Medulla oblongata (tissue), 1 donor: Measurements from ENCODE around the gene ANO7.

Source experiments
- DNase-seq: peaks from one replicate; pipeline ENCODE4 v3.0.0-alpha.2; 2015; ENCODE audit errors: extremely low spot score

Gene ANO7

GRCh38 chr2:241249654-241250053, 61.2 kb downstream of the ANO7 start:
- no peak for DNase-seq

GRCh38 chr2:241252778-241253475, 64.5 kb downstream of the ANO7 start:
- DNase-seq, result no peak

DNA sequence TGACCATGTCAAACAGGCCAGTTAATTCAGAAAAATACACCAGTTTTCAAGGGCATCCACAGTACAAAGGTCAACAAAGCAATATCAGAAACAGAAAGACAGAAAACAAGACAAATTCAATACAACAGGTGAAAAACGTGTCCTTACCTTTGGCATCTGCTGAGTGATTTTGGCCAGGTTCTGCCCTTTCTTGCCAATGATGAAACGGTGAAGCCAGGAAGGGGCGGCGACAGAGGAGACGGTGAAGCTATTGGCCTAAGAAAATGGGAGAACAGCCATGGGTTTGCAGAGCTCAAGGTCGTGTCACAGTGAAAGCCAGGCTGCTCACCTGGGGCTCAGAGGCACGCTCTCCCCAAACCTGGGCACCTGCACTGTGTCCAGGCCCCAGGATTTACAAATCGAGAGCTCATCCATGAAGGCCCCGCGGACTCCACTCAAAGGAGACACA, 66.5 kb downstream of the ANO7 start:
- no peak for DNase-seq

DNA sequence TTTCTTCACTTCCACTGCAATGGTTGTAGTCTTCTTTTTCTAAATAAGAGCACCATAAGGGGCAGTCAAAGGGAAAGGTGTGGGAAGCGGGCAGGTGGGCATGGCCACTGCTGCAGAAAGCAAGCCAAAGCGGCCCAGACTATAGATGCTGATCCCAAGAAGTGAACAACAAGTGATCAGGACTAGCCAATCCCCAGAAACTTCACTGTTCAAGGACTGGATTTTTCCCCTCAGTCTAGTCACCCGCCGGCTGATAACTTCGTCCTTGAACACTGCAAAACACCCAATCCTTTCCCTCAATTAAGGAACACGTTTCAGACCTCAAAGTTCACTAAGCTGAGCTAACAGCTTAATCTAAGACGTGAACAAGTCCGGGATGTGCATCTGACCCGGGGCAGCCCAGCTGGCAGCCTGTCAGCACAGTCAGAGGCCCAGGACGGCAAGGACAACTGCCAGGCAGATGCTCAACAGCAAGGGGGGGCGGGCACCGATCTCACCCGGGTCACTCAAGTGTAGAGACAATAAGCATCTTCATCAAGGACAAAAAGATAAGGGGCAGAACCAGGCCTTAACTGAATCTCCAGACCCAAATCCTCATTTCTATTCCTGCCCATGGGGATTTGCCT, 67.2 kb downstream of the ANO7 start:
- DNase-seq, result peak; percentile 27

DNA sequence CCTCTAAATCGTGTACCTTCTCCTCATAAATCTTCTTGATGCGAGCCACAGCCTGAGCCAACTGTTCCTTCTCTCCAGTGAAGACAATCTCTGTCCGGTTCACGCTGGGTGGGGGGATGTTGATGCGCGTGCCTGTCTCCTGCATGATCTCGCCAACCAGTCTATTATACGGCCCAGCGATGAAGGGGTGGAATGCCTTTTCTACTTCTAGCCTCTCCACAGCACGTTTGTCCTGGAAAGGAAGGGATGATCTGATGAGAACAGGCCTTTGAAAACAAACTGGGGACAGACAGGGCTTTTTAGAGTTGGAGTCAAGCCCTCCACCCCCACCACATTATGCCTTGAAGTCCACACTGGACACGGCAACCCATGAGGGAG, 67.7 kb downstream of the ANO7 start:
- no peak for DNase-seq

GRCh38 chr2:241257419-241258032, 69.0 kb downstream of the ANO7 start:
- no peak for DNase-seq

GRCh38 chr2:241258505-241259280, 70.2 kb downstream of the ANO7 start:
- no peak for DNase-seq

GRCh38 chr2:241260911-241261310, 72.4 kb downstream of the ANO7 start:
- no peak for DNase-seq

- no peak for DNase-seq
These were observed 73.2 kb downstream of the ANO7 start for GRCh38 chr2:241261628-241262027.

- no peak for DNase-seq
These were observed 74.6 kb downstream of the ANO7 start for GRCh38 chr2:241263061-241263460.

GRCh38 chr2:241265506-241265905, 77.0 kb downstream of the ANO7 start:
- DNase-seq, result no peak

DNA sequence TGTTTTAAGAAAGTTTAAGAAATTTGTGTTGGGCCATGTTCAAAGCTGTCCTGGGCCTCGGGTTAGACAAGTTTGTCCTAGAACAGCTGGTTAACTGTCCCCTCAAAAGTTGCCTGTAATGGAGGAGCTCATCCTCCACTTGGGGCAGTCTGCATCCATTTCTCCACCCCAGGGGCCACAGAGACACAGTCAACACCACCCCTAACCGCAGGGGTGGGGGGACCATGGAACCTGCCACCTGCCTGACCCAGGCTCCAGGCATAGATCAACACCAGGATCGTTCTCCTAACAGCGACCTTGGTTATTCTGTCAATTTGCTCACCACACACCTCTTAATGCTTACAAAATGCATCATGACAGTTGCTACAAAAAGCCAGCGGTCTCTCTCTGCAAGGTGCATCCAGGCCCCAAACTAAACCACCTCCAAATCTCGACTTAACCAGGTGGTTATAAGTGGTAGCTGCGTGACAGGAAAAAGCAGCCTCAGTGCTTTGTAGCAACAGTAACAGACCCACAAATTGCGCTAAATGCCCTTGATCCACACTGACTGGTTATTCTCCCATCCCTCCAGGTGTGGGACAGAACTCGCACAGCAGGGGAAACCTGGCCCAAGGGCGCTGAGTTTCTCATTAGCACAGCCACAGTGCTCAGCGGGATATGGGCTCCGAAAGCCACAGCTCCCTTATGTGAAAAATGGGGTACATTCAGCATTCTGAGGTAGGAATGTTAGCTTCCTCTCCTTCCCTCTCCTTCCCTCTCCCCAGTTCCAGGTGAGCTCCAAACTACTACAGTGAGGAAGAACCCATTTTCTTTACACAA, 79.0 kb downstream of the ANO7 start:
- no peak for DNase-seq

GRCh38 chr2:241268306-241268705, 79.8 kb downstream of the ANO7 start:
- DNase-seq, result no peak

GRCh38 chr2:241268716-241269445, 80.4 kb downstream of the ANO7 start:
- no peak for DNase-seq

- DNase-seq, result no peak
These were observed 81.4 kb downstream of the ANO7 start for GRCh38 chr2:241269707-241270520.

DNA sequence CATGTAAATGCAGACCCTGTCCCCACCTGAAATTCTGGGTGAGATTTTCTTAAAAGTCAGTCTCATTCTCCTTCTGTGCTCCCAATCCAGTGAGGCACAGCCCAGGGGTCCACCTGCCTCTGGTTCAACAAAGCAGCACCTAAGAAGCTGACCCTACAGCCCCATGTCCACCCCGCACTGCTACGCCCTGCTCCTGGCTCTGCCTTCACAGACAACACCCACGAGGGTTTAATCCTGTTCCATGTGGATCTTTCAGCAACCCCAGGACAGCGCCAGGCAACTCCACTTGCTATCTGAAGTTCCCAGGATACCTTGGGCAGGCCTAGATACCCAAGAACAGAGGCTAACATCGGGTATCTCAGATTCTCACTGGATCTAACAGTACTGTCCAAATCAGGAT, 82.1 kb downstream of the ANO7 start:
- DNase-seq, result no peak

DNA sequence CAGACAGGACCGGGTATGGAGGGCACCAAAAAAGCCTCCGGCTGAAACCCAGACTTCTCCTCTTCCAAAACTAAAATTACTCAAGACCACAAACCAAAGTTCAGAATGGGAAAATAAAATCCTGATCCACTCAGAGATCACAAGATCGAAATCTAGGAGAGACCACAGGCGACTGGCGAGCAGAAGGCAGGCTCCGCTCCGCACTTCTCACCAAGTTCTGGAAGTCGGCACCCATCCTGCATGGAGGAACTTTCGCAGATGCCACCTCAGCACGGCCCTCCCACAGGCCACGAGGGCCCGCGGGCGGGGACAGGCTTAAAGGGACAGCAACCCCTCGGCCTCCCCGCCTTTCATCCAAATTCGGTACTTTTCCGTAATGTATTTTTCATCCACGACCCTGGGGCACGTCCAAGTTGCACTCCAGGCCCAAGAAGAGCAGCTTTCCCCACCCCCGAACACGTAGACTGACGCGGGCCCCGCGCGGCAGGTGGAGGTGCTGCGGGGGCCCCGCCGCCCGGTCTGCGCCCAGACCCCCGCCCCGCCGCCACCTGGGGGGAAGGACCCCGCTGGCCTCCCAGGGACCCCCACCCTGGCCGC, 83.3 kb downstream of the ANO7 start:
- peak; percentile 90 for DNase-seq

GRCh38 chr2:241272303-241273209, 84.1 kb downstream of the ANO7 start:
- DNase-seq, result peak; percentile 56
